ENCODE data around the gene PSMG4.

- no peak for TF ChIP-seq CTCF (IDR thresholded peaks at IDR 0.05)
- TF ChIP-seq POLR2A (IDR thresholded peaks at IDR 0.05), result no peak
Measured at GRCh38 chr6:3290149-3290930, 31.6 kb downstream of the PSMG4 start.
